GM21526 (cell line): ENCODE measurements around the gene ZSCAN23.
"Not testable (repeated sequence)": the region's sequence is repeated elsewhere in the genome, so short reads cannot be mapped to it uniquely, and the experiment has no call there.

Experiments
- ATAC-seq: cut with Tn5 transposase; IDR thresholded peaks from one replicate; pipeline ENCODE4 v1.9.1; 2021; ENCODE audit warnings: moderate library complexity; ENCODE audit not compliant: unreplicated experiment, low FRiP score

The ZSCAN23 gene

DNA sequence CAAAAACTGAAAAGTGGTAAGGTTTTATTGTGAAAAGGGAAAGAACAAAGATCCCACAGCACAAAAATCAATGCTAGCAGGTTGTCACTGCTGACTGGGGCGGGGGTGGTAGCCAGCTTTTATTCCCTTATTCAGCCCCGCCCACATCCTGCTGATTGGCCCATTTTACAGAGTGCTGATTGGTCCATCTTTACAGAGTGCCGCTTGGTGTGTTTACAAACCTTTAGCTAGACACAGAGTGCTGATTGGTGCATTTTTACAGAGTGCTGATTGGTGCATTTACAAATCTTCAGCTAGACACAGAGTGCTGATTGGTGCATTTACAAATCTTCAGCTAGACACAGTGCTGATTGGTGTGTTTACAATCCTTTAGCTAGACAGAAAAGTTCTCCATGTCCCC lies 1.5 kb upstream of the ZSCAN23 start:
- not testable (repeated sequence) for ATAC-seq

- no peak for ATAC-seq
Observed at GRCh38 chr6:28442586-28442985, 705 bp downstream of the ZSCAN23 start.

GRCh38 chr6:28436404-28436803 lies 6.9 kb downstream of the ZSCAN23 start:
- ATAC-seq, result no peak

- no peak for ATAC-seq
Observed at GRCh38 chr6:28433119-28433518, 10.2 kb downstream of the ZSCAN23 start.

DNA sequence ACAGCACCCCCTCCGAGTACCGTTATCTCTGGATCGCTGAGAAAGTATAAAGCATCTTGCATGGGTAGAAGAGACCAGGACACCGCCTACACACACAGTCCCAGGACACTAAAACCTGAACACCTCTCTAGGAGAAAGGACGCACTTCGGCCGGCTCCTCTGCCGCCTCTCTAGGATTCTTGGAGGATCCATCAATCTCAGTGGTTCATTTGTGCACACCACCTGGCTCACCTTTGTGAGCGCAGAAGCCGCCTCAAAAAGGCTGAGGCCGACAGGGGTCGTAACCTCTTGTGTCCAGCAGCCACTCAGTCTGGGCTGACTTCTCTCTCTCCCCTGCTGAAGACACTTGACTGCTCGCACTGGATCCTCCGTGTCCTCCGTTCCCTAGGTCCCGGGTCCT lies 13.5 kb downstream of the ZSCAN23 start:
- no peak for ATAC-seq

DNA sequence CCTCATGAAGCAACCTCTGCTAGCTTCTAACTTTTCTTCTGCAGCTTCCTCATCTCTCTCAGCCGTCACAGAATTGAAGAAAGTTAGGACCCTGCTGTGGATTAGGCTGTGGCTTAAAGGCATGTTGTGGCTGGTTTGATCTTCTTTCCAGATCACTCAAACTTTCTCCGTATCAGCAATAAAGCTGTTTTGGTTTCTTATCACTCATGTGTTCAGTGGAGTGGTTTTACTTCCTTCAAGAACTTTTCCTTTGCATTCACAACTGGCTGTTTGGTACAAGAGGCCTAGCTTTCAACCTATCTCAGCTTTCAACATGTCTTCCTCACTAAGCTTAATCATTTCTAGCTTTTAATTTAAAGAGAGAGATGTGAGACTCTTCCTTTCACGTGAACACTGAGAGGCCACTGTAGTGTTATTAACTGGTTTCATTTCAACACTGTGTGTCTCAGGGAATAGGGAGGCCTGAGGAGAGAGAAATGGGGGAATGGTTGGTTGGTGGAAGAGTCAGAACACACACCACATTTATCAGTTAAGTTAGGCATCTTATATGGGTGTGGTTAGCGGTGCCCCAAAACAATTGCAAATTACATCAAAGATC lies 17.2 kb downstream of the ZSCAN23 start:
- no peak for ATAC-seq

DNA sequence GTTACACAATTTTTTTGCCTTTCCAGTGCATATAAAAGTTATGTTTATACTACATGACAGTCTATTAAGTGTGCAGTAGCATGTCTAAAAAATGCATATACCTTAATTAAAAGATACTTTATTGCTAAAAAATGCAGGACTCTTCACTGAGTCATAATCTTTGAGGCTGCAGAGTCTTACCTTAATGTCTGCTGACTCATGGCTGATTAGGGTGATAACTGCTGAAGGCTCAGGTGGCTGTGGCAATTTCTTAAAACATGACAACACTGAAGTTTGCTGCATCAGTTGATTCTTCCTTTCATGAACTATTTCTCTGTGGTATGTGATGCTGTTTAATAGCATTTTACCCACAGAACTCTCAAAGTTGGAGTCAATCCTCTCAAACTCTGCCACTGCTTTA lies 19.1 kb downstream of the ZSCAN23 start:
- no peak for ATAC-seq

- ATAC-seq, result no peak
Observed at GRCh38 chr6:28423546-28423945, 19.7 kb downstream of the ZSCAN23 start.

GRCh38 chr6:28413681-28414080 lies 29.6 kb downstream of the ZSCAN23 start:
- ATAC-seq, result no peak

DNA sequence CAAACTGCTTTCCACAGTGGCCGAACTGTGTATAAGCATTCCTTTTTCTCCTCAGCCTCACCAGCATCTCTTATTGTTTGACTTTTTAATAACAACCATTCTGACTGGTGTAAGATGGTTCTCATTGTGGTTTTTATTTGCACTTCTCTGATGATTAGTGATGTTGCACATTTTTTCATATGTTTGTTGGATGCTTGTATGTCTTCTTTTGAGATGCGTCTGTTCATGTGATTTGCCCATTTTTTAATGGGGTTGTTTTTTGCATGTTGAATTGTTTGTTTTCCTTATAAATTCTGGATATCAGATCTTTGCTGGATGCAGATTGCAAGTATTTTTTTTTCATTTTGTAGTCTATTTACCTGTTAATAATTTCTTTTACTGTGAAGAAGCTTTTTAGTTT lies 32.5 kb downstream of the ZSCAN23 start:
- ATAC-seq, result no peak

DNA sequence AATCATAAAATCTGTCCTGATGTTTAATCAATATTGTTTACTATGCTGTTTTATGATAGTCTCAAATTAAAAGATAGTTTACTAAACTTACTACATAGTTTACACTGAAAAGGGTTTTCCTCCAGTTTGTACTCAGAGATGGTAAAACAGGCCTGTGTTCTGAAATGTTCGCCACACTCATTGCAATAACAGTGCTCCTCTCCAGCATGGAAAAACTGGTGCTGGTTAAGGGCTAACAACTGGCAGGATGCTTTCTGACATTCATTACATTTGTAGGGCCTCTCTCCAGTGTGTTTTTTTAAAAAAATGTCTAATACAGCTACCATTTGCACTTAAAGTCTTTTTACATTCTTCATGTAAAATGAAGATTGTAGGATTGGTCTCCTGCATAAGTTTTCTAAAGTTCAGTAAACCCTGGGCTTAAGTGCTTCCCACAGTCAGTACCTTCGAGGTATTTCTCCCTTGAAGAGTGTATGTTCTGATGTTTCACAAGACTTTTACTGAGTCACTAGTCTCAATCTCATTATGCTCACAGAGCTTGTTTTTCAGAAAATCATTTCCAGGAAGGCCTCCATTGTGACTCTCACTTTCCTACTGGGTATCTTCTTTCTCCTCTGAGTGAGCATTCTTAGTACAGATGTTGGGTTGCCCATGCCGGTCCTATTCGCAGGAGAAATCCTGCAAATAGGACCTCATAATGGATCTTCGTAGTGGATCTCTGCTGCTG lies 35.1 kb downstream of the ZSCAN23 start:
- no peak for ATAC-seq

GRCh38 chr6:28407401-28407800 lies 35.9 kb downstream of the ZSCAN23 start:
- ATAC-seq, result no peak

DNA sequence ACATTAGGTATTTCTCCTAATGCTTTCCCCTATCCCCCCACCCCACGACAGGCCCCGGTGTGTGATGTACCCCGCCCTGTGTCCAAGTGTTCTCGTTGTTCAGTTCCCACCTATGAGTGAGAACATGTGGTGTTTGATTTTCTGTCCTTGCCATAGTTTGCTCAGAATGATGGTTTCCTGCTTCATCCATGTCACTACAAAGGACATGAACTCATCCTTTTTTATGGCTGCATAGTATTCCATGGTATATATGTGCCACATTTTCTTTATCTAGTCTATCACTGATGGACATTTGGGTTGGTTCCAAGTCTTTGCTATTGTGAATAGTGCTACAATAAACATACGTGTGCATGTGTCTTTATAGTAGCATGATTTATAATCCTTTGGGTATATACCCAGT lies 39.4 kb downstream of the ZSCAN23 start:
- ATAC-seq, result not testable (repeated sequence)

GRCh38 chr6:28402197-28402596 lies 41.1 kb downstream of the ZSCAN23 start:
- no peak for ATAC-seq

DNA sequence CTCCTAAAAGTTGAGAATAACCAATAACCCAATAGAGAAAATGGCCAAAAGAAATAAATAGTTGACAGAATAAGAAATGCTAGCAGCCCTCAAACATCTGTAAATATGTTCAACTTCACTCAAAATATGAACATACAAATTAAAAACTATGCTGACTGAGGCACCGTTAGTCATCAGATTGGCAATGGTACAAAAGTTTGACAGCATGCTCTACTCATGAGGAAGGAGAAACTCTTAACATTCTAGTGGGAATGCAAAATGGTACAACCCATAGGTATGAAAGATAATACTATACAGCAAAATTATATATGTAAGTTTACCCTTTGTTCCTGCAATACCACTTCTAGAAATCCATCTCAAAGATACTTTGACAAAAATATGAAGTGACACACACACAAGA lies 42.1 kb downstream of the ZSCAN23 start:
- ATAC-seq, result no peak

GRCh38 chr6:28400122-28400451 lies 43.2 kb downstream of the ZSCAN23 start:
- no peak for ATAC-seq

DNA sequence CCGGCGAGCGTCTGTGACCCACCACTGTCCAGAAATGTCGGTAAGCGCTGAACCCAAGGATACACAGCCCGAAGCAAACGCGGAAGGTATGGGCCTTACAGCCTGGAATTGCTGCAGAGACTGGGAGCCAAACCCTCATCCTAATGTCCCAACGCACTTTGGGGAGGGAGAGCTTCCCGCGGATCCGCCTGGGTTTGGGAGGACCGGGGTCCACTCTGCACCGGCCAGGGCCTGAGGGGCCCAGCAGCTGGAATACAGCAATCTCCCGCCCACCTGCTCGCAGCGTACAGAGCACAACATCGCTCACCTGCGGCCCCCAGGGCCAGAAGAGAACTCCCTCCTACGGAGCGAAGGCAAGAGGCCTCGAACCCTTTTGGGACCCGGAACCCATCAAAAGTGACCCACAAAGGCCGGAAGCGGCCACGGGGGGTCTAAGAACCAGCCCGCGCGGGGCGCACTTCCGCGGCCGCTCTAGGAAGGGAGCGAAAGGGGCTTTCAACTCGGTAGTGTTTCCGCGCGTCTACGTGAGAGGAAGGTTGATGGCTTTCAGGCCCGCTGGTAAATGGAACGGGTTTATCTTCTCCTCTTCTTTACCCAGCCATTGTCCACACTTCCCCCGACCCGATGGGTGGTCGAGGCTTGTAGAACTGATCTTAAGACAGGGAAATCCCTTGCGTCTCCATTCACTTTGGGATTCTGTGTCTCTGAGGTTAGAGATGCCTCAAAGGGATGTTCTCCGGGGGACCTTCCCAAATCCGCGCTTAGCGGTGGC lies 43.8 kb downstream of the ZSCAN23 start, which contains the start of gene ZSCAN12:
Gene ZSCAN12, minus strand, starts transcription at position 398 of the 772 bp plus-strand sequence. CDS start 1,342 bp downstream, outside the sequence.
- peak; percentile 80 for ATAC-seq

DNA sequence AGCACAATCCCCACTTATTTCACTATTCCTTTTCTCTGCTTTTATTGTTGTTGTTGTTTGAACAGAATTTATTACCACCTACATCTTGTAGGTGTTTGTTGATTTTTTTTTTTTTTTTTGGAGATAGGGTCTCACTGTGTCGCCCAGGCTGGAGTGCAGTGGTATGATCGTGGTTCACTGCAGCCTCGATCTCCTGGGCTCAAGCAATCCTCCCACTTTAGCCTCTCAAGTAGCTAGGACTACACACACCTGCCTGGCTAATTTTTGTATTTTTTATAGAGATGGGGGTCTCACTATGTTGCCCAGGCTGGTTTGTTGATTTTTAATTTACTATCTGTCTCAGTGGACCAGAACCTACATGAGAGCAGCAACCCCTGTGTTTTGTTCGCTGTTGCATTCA lies 47.4 kb downstream of the ZSCAN23 start:
- no peak for ATAC-seq

DNA sequence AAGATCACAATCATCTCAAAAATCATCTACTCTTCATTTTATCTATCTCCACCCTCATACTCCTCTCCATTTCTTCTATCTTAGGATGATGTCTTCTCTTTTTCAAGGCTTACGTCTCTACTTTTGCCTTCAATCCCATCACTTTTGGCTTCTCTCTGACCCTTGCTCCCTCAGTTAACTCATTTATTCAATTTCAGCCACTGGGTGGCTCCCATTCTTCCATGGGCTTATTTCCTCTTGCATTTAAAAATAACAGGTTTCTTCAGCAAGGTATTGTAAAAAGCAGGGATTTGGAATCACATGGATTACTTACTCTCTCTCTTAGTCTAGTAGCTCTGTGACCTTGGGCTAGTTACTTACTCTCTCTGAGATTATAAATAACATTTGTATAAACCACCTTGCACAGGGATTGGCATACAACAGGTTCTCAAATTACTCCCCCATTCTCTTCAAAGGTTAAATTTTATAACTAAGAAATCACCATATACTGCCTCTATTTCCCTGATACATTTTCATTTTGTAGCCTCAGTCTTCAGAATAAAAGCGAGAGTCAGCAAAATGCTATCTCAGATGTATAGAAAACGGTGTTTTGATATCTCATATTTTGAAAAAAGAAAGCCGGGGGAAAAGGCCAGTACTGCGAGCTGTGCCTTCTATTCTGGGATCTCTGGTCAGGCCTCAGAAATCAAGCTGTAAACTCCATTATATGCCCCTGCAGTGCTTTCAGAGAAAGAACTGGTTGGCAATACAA lies 49.2 kb downstream of the ZSCAN23 start:
- ATAC-seq, result no peak

GRCh38 chr6:28390688-28391087 lies 52.6 kb downstream of the ZSCAN23 start:
- no peak for ATAC-seq

DNA sequence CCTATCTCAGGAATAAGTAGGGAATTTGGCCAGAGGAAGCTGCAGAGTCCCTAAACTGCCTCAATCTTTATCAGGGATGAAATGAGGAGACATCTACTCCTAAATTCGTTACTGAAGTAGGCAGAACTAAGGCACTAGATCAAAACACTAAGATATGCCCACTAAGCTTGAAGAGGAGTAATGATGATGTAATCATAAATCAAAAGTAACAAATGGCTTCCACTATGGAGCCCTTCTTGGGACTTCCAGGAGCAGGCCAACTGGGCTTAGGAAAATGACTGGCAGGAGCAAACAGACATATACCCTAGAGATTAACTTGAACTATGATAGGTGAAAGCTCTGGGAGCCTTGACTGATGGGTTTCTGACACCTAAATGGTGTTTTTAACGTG lies 59.2 kb downstream of the ZSCAN23 start:
- no peak for ATAC-seq
